Neural crest cell (in vitro differentiated cells): ENCODE measurements around the gene EBP. TPM values are rescaled to one million over a fixed set of nuclear protein-coding genes. Genes with fewer than 3 reads are reported as not detected.

Experiments used
- DNase-seq: peaks from one replicate; pipeline ENCODE4 v3.0.0; 2021; ENCODE audit warnings: low read depth, mixed read lengths, low spot score
- H3K27ac Mint-ChIP-seq: one replicate; pipeline ENCODE4 v1.8.0; 2021; ENCODE audit warnings: mild to moderate bottlenecking, mixed read lengths; ENCODE audit not compliant: unreplicated experiment
- H3K27me3 Mint-ChIP-seq: 2 replicates; pipeline ENCODE4 v1.8.0; 2021; ENCODE audit warnings: low read depth, mild to moderate bottlenecking, mixed read lengths
- H3K36me3 Mint-ChIP-seq: 2 replicates; pipeline ENCODE4 v1.8.0; 2021; ENCODE audit warnings: low read depth, mild to moderate bottlenecking, mixed read lengths
- H3K4me1 Mint-ChIP-seq: 2 replicates; pipeline ENCODE4 v1.8.0; 2021; ENCODE audit warnings: mixed read lengths
- H3K4me3 Mint-ChIP-seq: one replicate; pipeline ENCODE4 v1.8.0; 2021; ENCODE audit warnings: mild to moderate bottlenecking, mixed read lengths
- H3K9me3 Mint-ChIP-seq: 2 replicates; pipeline ENCODE4 v1.8.0; 2021; ENCODE audit warnings: mixed read lengths
- total RNA-seq: library from RNA; stranded (reverse); gene quantifications from 2 replicates; pipeline ENCODE4 v1.2.1, GENCODE V29; 2021
- TF ChIP-seq, protein P1 (sequence below): fragments of 200-600 bp; sonication (generic); conservative IDR thresholded peaks from 2 replicates; pipeline ENCODE4 v1.5.0; 2021; ENCODE audit warnings: antibody characterized with exemption, mild to moderate bottlenecking

The EBP gene
- total RNA-seq, 1 donor from 2014 or later, result 168 TPM

DNA sequence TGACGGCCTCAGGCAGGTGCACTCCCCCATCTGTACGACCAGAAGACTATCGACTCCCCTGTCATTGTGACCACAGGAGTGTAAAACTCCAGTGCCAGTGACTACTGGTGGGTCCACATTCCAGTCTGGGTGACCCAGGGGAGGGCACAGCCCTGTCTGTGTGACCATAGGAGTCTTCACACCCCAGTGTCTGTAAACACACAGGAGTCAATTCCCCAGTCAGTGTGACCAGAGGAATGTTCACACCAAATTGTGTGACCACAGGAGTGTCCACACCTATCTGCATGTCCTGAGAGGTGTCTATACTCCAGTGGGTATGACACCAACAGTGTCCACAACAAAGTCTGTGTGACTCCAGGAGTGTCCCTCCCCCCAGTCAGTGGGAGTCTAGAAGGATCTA is 33.6 kb upstream of the EBP start:
- H3K4me3 Mint-ChIP-seq, result no peak overlapping the region
- no peaks in the 10 kb centered on the region for H3K9me3 Mint-ChIP-seq

DNA sequence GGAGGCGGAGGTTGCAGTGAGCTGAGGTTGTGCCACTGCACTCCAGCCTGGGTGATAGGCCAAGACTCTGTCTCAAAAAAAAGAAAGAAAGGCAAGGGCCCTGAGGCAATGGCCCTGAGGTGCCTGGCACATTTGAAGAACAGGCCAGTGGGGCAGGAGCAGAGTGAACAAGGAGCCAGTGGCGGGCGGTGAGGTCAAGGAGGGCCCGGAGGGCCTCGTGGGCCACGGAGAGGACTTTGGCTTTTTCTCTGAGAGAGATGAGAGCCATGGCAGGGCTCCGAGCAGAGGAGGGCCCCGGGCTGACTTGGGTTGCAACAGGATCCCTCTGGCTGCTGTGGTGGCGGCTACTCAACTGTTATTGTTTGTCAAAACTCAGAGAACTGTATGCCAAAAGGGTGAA is 32.3 kb upstream of the EBP start:
- Mint-ChIP-seq H3K4me1 (peaks cover 3% of the 10 kb centered on the region), H3K27me3 (no peaks in the 10 kb centered on the region), H3K36me3 (no peaks in the 10 kb centered on the region), H3K27ac (no peak overlapping the region), H3K9me3 (no peaks in the 10 kb centered on the region), H3K4me3 (no peak overlapping the region)
- no peak for DNase-seq
- TF ChIP-seq, protein P1, sequence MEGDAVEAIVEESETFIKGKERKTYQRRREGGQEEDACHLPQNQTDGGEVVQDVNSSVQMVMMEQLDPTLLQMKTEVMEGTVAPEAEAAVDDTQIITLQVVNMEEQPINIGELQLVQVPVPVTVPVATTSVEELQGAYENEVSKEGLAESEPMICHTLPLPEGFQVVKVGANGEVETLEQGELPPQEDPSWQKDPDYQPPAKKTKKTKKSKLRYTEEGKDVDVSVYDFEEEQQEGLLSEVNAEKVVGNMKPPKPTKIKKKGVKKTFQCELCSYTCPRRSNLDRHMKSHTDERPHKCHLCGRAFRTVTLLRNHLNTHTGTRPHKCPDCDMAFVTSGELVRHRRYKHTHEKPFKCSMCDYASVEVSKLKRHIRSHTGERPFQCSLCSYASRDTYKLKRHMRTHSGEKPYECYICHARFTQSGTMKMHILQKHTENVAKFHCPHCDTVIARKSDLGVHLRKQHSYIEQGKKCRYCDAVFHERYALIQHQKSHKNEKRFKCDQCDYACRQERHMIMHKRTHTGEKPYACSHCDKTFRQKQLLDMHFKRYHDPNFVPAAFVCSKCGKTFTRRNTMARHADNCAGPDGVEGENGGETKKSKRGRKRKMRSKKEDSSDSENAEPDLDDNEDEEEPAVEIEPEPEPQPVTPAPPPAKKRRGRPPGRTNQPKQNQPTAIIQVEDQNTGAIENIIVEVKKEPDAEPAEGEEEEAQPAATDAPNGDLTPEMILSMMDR, result no peak

More for the DNA sequence above, 33.6 kb upstream of the EBP start:
- H3K27ac Mint-ChIP-seq, result no peak overlapping the region
- no peaks in the 10 kb centered on the region for H3K27me3 Mint-ChIP-seq
- no peak for DNase-seq
- no peaks in the 10 kb centered on the region for H3K4me1 Mint-ChIP-seq
- H3K36me3 Mint-ChIP-seq, result no peaks in the 10 kb centered on the region
- TF ChIP-seq, protein P1, result no peak

GRCh38 chrX:48489892-48490291 is 31.7 kb upstream of the EBP start:
- Mint-ChIP-seq H3K4me3 (no peak overlapping the region), H3K4me1 (peaks cover 3% of the 10 kb centered on the region), H3K27me3 (no peaks in the 10 kb centered on the region), H3K36me3 (no peaks in the 10 kb centered on the region), H3K27ac (no peak overlapping the region), H3K9me3 (no peaks in the 10 kb centered on the region)
- no peak for DNase-seq
- TF ChIP-seq, protein P1, result no peak

DNA sequence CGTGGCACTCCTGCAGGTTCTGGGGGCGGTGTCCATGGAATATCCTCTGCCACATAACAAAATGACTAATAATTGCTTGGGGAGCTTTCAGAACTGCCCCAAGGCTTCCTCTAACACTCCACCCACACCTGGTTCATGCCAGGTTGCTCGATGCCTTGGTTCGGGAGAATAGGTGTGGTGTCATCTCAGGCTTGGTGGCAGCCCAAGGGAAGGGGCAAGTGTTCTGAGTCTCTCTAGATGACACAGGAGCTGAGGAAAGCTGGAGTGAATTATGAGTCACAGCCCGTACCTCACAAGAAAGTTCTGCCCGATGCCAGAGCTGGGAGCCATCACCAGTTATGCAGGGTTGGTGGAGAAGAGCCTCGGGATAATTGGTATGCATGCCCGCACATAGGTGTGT is 30.9 kb upstream of the EBP start:
- H3K36me3 Mint-ChIP-seq, result no peaks in the 10 kb centered on the region
- H3K27me3 Mint-ChIP-seq, result no peaks in the 10 kb centered on the region
- H3K4me1 Mint-ChIP-seq, result peaks cover 3% of the 10 kb centered on the region
- no peak overlapping the region for H3K4me3 Mint-ChIP-seq
- H3K9me3 Mint-ChIP-seq, result no peaks in the 10 kb centered on the region
- TF ChIP-seq, protein P1, result no peak
- H3K27ac Mint-ChIP-seq, result no peak overlapping the region
- no peak for DNase-seq

DNA sequence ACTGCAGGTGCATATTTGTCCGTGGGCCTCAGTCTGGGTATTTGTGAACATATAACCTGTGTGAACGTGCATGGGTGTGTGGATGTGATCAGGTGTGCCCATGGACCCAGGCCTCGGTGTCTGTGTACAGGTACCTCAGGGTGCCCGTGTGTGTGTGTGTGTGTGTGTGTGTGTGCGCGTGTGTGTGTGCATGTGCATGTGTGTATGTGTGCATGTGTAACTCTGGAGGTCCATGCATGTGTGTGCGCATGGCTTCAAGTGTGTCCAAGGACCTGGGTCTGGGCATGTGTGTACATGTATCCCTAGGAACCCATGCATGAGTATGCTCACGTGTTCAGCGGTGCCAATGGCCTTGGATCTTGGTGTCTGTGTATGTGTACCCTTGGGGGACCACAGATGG is 29.8 kb upstream of the EBP start:
- Mint-ChIP-seq H3K27me3 (no peaks in the 10 kb centered on the region), H3K4me3 (no peak overlapping the region), H3K4me1 (peaks cover 3% of the 10 kb centered on the region), H3K9me3 (no peaks in the 10 kb centered on the region), H3K27ac (no peak overlapping the region), H3K36me3 (no peaks in the 10 kb centered on the region)
- TF ChIP-seq, protein P1, result no peak
- no peak for DNase-seq
